ENCODE data around the gene CLDN8. TPM values are rescaled to one million over a fixed set of nuclear protein-coding genes. Genes with fewer than 3 reads are reported as not detected.

Gene CLDN8
- total RNA-seq (2021; ENCODE audit: unreplicated experiment): not detected
- not detected for polyA plus RNA-seq (2012; ENCODE audit: insufficient read length)
- not detected for Bru-seq, nascent RNA
- BruChase-seq, experiment 1, labeled RNA remaining after a 2-hour chase: not detected
- not detected for BruChase-seq, experiment 2, labeled RNA remaining after a 6-hour chase
- long read RNA-seq: 0 reads

DNA sequence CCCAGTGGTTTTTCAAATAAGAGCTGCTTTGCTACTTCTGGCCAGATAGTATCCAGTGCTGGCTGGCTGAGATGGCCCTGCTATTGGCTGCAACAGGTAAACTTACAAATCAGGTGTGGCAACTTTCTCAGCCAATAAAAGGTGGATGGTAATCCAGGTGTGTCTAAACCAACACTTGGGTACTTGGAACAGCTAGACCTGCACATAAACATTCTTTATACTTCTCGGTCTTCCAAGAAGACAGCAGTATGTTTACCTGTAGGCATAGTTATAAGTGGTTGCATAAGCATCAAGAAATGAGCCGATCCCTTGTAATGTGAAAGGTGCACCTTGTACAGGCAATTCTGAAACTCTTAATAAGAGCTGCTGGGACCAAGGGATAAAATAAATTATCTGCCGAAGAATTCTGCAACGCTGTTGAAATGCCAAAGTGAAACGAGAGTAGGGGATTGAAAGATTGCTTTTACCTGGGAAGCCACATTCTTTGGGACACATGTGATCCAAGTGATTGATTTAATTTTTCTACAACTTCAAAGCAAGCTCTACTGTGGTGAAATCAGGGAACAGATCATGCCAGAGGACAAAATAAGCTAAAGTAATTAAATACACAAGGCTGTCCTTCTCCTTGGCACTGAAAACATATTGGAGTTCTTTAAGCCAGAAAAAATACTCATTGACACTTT, at the start of gene CLDN8:
TSS of gene CLDN8 (minus strand) at position 57 of the 683 bp plus-strand sequence. CDS start 172 bp downstream, outside the sequence.
- Histone ChIP-seq H3K4me1 (ENCODE audit: control insufficient read depth, insufficient read depth, low read length) (no peaks in the 10 kb centered on the region), H3K9me3 (ENCODE audit: control insufficient read depth, insufficient read depth, low read depth, low read length) (no peaks in the 10 kb centered on the region), H3K27ac (ENCODE audit: low read length) (no peak within 1 kb of the TSS), H3K36me3 (ENCODE audit: control insufficient read depth, insufficient read depth, low read length) (no peaks in the 10 kb centered on the region), H3K4me3 (ENCODE audit: low read depth in 2 of 2, low read length in 2 of 2) (no peak within 1 kb of the TSS), H3K27me3 (ENCODE audit: control insufficient read depth, insufficient read depth, low read length) (no peaks in the 10 kb centered on the region)
- in situ Hi-C loops (cut with HindIII; ENCODE audit: low pct_unique_long_range_greater_than_20kb, low sequenced_read_pairs): no loop called here
- TF ChIP-seq POLR2AphosphoS5 (IDR thresholded peaks at IDR 0.05; ENCODE audit: low read depth, low read length): no peak
- TF ChIP-seq, protein P1, sequence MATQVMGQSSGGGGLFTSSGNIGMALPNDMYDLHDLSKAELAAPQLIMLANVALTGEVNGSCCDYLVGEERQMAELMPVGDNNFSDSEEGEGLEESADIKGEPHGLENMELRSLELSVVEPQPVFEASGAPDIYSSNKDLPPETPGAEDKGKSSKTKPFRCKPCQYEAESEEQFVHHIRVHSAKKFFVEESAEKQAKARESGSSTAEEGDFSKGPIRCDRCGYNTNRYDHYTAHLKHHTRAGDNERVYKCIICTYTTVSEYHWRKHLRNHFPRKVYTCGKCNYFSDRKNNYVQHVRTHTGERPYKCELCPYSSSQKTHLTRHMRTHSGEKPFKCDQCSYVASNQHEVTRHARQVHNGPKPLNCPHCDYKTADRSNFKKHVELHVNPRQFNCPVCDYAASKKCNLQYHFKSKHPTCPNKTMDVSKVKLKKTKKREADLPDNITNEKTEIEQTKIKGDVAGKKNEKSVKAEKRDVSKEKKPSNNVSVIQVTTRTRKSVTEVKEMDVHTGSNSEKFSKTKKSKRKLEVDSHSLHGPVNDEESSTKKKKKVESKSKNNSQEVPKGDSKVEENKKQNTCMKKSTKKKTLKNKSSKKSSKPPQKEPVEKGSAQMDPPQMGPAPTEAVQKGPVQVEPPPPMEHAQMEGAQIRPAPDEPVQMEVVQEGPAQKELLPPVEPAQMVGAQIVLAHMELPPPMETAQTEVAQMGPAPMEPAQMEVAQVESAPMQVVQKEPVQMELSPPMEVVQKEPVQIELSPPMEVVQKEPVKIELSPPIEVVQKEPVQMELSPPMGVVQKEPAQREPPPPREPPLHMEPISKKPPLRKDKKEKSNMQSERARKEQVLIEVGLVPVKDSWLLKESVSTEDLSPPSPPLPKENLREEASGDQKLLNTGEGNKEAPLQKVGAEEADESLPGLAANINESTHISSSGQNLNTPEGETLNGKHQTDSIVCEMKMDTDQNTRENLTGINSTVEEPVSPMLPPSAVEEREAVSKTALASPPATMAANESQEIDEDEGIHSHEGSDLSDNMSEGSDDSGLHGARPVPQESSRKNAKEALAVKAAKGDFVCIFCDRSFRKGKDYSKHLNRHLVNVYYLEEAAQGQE (IDR thresholded peaks at IDR 0.05; ENCODE audit: insufficient read depth in 1 of 2, low read depth in 2 of 2, low read length in 1 of 2): no peak
- TF ChIP-seq SIN3A (IDR thresholded peaks at IDR 0.05; ENCODE audit: borderline replicate concordance, insufficient read depth, low read depth, low read length): no peak
- no peak for TF ChIP-seq TCF7L2 (IDR thresholded peaks at IDR 0.05; ENCODE audit: low read depth, low read length)
- TF ChIP-seq CTCF (IDR thresholded peaks at IDR 0.05): no peak
- POLR2A ChIA-PET: interaction anchor here (0.7 kb wide), 1 partner anchor 17 kb away, joined by 3 read pairs; no protein-coding TSS in a partner anchor
- intact Hi-C loops (cut with micrococcal nuclease; ENCODE audit: unreplicated experiment): no loop called here
- no TSS peak for BruUV-seq (replicated peaks)
- CTCF ChIA-PET: no interaction called here
- DNase-seq (ENCODE audit: low read depth, low spot score): no peak
- no peak for ATAC-seq

DNA sequence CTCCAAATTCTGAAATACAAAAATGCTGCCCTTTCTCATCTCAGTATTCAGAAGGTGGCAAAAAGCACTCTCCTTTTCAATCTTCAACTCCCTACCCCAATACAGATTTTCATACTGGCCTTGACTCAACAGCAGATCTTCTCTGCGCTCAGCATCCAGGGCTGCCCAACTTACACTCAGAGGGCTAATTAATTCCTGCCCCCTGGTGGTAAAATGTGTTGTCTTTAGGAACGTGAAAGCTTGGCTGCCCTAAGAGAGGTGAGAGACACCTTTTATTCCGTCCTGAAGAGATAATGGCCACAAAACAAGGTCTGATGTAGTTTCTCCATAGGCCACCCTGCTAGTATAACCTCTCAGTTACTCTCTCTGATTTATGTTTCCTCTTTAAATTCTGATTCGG, 41.9 kb upstream of the CLDN8 start:
- Histone ChIP-seq H3K27me3 (ENCODE audit: control insufficient read depth, insufficient read depth, low read length) (no peaks in the 10 kb centered on the region), H3K4me3 (ENCODE audit: low read depth in 2 of 2, low read length in 2 of 2) (no peak overlapping the region), H3K9me3 (ENCODE audit: control insufficient read depth, insufficient read depth, low read depth, low read length) (no peaks in the 10 kb centered on the region), H3K4me1 (ENCODE audit: control insufficient read depth, insufficient read depth, low read length) (no peaks in the 10 kb centered on the region), H3K36me3 (ENCODE audit: control insufficient read depth, insufficient read depth, low read length) (no peaks in the 10 kb centered on the region), H3K27ac (ENCODE audit: low read length) (no peak overlapping the region)
- CTCF ChIA-PET: no interaction called here
- TF ChIP-seq SIN3A (IDR thresholded peaks at IDR 0.05; ENCODE audit: borderline replicate concordance, insufficient read depth, low read depth, low read length) (no peak), TCF7L2 (IDR thresholded peaks at IDR 0.05; ENCODE audit: low read depth, low read length) (no peak), POLR2AphosphoS5 (IDR thresholded peaks at IDR 0.05; ENCODE audit: low read depth, low read length) (no peak), CTCF (IDR thresholded peaks at IDR 0.05) (peak; percentile 21)
- TF ChIP-seq, protein P1 (IDR thresholded peaks at IDR 0.05; ENCODE audit: insufficient read depth in 1 of 2, low read depth in 2 of 2, low read length in 1 of 2): no peak
- in situ Hi-C loops (cut with HindIII; ENCODE audit: low pct_unique_long_range_greater_than_20kb, low sequenced_read_pairs): no loop called here
- no TSS peak for BruUV-seq (replicated peaks)
- intact Hi-C loops (cut with micrococcal nuclease; ENCODE audit: unreplicated experiment): no loop called here
- POLR2A ChIA-PET: no interaction called here
- ATAC-seq (no peak), DNase-seq (ENCODE audit: low read depth, low spot score) (no peak)

Data from Panc1 (cell line).